Endodermal cell (in vitro differentiated cells): ENCODE results near the gene CNOT3. TPM values are rescaled to one million over a fixed set of nuclear protein-coding genes. Genes with fewer than 3 reads are reported as not detected.
A peak's percentile ranks its signal among the peaks of the same experiment; 100 is the strongest.

ENCODE experiments used
- DNase-seq: peaks from one replicate; pipeline ENCODE4 v3.0.0-alpha.2; 2017
- H3K27ac ChIP-seq: 2 replicates; pipeline ENCODE4 v1.5.1; 2013; ENCODE audit warnings: mild to moderate bottlenecking, low read depth, low read length, moderate library complexity
- H3K27me3 ChIP-seq: 2 replicates; pipeline ENCODE4 v1.6.1; 2013; ENCODE audit warnings: mild to moderate bottlenecking, low read length, moderate library complexity; ENCODE audit not compliant: insufficient read depth, control insufficient read depth, poor library complexity, severe bottlenecking
- H3K36me3 ChIP-seq: 2 replicates; pipeline ENCODE4 v1.7.0; 2013; ENCODE audit warnings: mild to moderate bottlenecking, low read length, moderate library complexity; ENCODE audit not compliant: control insufficient read depth, insufficient read depth
- H3K4me1 ChIP-seq: one replicate; pipeline ENCODE4 v1.7.0; 2013; ENCODE audit warnings: low read length; ENCODE audit not compliant: control insufficient read depth, insufficient read depth
- H3K4me3 ChIP-seq: 2 replicates; pipeline ENCODE4 v1.5.1; 2013; ENCODE audit warnings: mild to moderate bottlenecking, low read length, moderate library complexity
- H3K9ac ChIP-seq: 2 replicates; pipeline ENCODE4 v1.6.1; 2013; ENCODE audit warnings: mild to moderate bottlenecking, low read length, moderate library complexity; ENCODE audit not compliant: poor library complexity, severe bottlenecking; ENCODE audit errors: extremely low read depth
- H3K9me3 ChIP-seq: 2 replicates; pipeline ENCODE4 v1.6.1; 2013; ENCODE audit warnings: mild to moderate bottlenecking, low read length, moderate library complexity; ENCODE audit not compliant: control insufficient read depth
- H3K27ac Mint-ChIP-seq: 2 replicates; pipeline ENCODE4 v1.8.0; 2020; ENCODE audit warnings: mixed read lengths
- H3K27me3 Mint-ChIP-seq: 2 replicates; pipeline ENCODE4 v1.8.0; 2021; ENCODE audit warnings: mild to moderate bottlenecking, mixed read lengths; ENCODE audit not compliant: insufficient read depth
- H3K36me3 Mint-ChIP-seq: 2 replicates; pipeline ENCODE4 v1.8.0; 2020; ENCODE audit warnings: low read depth, mixed read lengths
- H3K4me1 Mint-ChIP-seq: 2 replicates; pipeline ENCODE4 v1.8.0; 2020; ENCODE audit warnings: mixed read lengths
- H3K4me3 Mint-ChIP-seq: 2 replicates; pipeline ENCODE4 v1.8.0; 2020; ENCODE audit warnings: mild to moderate bottlenecking, moderate library complexity, mixed read lengths
- H3K9me3 Mint-ChIP-seq: 2 replicates; pipeline ENCODE4 v1.8.0; 2020; ENCODE audit warnings: mild to moderate bottlenecking, mixed read lengths
- WGBS, 2 experiments: methylation state at CpG; one replicate each; pipeline versions ENCODE4 v1.1.5 to v1.1.7; 2013; ENCODE audit warnings: missing lambda C conversion rate in 2 of 2, mixed read lengths in 1 of 2; ENCODE audit not compliant: insufficient coverage in 1 of 2, insufficient read length in 1 of 2; 5-methylcytosine and 5-hydroxymethylcytosine counted together
- long read RNA-seq, 4 experiments: library from polyadenylated mRNA in 2 of 4; library from RNA in 1 of 4; library from capped mRNA in 1 of 4; stranded (forward) in 3 of 4; unstranded in 1 of 4; transcript quantifications; one replicate each; pipeline ENCODE4 v2.0.0, GENCODE V29; 2020 to 2021; ENCODE audit warnings: inconsistent platforms in 1 of 4
- polyA plus RNA-seq, 2 experiments: library from polyadenylated mRNA; stranded (reverse); fragments of 50-300 nt; gene quantifications; one replicate each; pipeline ENCODE4 v1.2.3, GENCODE V29; 2013
- total RNA-seq, 2 donors: library from RNA; stranded (reverse); fragmentation: NEBNext Ultra II Directional in 1 of 2; extraction: Animal tissue kit (Norgen Biotek cat#: 25700) in 1 of 2; gene quantifications; 2 replicates in 1 of 2; 3 replicates in 1 of 2; pipeline ENCODE4 v1.2.1, GENCODE V29; 2021
- TF ChIP-seq, protein P1 (sequence below): fragments of 200-600 bp; sonication (generic); conservative IDR thresholded peaks from 2 replicates; pipeline ENCODE4 v1.5.0; 2021; ENCODE audit warnings: antibody characterized with exemption, mild to moderate bottlenecking

CNOT3 gene
- total RNA-seq: 10 to 100 TPM; 78.9 to 82.7 TPM
- 67.1 TPM for polyA plus RNA-seq (2013, experiment 1 of 2)
- 58.6 TPM for polyA plus RNA-seq (2013, experiment 2 of 2)
- long read RNA-seq, experiment 1, full-length matches to known transcripts: 8 of 42 reads
- long read RNA-seq, experiment 1, partial matches to known transcripts: 20 of 42 reads
- long read RNA-seq, experiment 1, other reads (novel, unspliced or antisense): 14 of 42 reads
- long read RNA-seq, experiment 2, full-length matches to known transcripts: 82 of 154 reads
- long read RNA-seq, experiment 2, partial matches to known transcripts: 12 of 154 reads
- long read RNA-seq, experiment 2, other reads (novel, unspliced or antisense): 60 of 154 reads
- long read RNA-seq, experiment 3, partial matches to known transcripts: 7 of 13 reads
- long read RNA-seq, experiment 3, other reads (novel, unspliced or antisense): 4 of 13 reads
- long read RNA-seq, experiment 4, partial matches to known transcripts: 1 of 3 reads
- long read RNA-seq, experiment 4, other reads (novel, unspliced or antisense): 1 of 3 reads

- Histone ChIP-seq H3K9me3 (peaks cover 5% of the 10 kb centered on the region), H3K36me3 (peaks cover 35% of the 10 kb centered on the region), H3K4me1 (peaks cover 11% of the 10 kb centered on the region), H3K4me3 (peak within 1 kb of the TSS; percentile 89), H3K9ac (peak within 1 kb of the TSS; percentile 98), H3K27me3 (no peaks in the 10 kb centered on the region), H3K27ac (peak within 1 kb of the TSS; percentile 94)
- peaks cover 24% of the 10 kb centered on the region for H3K36me3 Mint-ChIP-seq
- TF ChIP-seq, protein P1, sequence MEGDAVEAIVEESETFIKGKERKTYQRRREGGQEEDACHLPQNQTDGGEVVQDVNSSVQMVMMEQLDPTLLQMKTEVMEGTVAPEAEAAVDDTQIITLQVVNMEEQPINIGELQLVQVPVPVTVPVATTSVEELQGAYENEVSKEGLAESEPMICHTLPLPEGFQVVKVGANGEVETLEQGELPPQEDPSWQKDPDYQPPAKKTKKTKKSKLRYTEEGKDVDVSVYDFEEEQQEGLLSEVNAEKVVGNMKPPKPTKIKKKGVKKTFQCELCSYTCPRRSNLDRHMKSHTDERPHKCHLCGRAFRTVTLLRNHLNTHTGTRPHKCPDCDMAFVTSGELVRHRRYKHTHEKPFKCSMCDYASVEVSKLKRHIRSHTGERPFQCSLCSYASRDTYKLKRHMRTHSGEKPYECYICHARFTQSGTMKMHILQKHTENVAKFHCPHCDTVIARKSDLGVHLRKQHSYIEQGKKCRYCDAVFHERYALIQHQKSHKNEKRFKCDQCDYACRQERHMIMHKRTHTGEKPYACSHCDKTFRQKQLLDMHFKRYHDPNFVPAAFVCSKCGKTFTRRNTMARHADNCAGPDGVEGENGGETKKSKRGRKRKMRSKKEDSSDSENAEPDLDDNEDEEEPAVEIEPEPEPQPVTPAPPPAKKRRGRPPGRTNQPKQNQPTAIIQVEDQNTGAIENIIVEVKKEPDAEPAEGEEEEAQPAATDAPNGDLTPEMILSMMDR: peak; percentile 68
- no peak for DNase-seq
- 0% methylated on average over 18 to 98 of the region's 103 CpGs for WGBS, 2 experiments
- peaks cover 31% of the 10 kb centered on the region for H3K4me1 Mint-ChIP-seq
- H3K27me3 Mint-ChIP-seq: no peaks in the 10 kb centered on the region
- peaks cover 8% of the 10 kb centered on the region for H3K9me3 Mint-ChIP-seq
- peak within 1 kb of the TSS; percentile 86 for H3K4me3 Mint-ChIP-seq
- peak within 1 kb of the TSS; percentile 94 for H3K27ac Mint-ChIP-seq
These were observed at the start of gene CNOT3 for GRCh38 chr19:54137699-54138488. TSS of gene CNOT3 (plus strand) at chr19:54137762. CDS start at chr19:54142979, 5,217 bp downstream.

- Histone ChIP-seq H3K4me1 (no peaks in the 10 kb centered on the region), H3K9me3 (no peaks in the 10 kb centered on the region), H3K36me3 (no peaks in the 10 kb centered on the region), H3K9ac (no peak overlapping the region), H3K27ac (no peak overlapping the region), H3K27me3 (peaks cover 31% of the 10 kb centered on the region), H3K4me3 (no peak overlapping the region)
- no peaks in the 10 kb centered on the region for H3K4me1 Mint-ChIP-seq
- TF ChIP-seq, protein P1: no peak
- H3K27me3 Mint-ChIP-seq: peaks cover 47% of the 10 kb centered on the region
- H3K4me3 Mint-ChIP-seq: no peak overlapping the region
- no peak for DNase-seq
- H3K36me3 Mint-ChIP-seq: no peaks in the 10 kb centered on the region
- no peak overlapping the region for H3K27ac Mint-ChIP-seq
- 90 to 93% methylated on average over 16 to 17 of the region's 17 CpGs for WGBS, 2 experiments
- H3K9me3 Mint-ChIP-seq: peaks cover 17% of the 10 kb centered on the region
These were observed 43.0 kb upstream of the CNOT3 start for GRCh38 chr19:54094426-54095000.

- Histone ChIP-seq H3K9ac (no peak overlapping the region), H3K36me3 (no peaks in the 10 kb centered on the region)
- peak overlapping the region; percentile 45 for H3K4me3 Mint-ChIP-seq
These were observed 42.3 kb upstream of the CNOT3 start for GRCh38 chr19:54095136-54095858.

More at GRCh38 chr19:54095136-54095858, 42.3 kb upstream of the CNOT3 start:
- Histone ChIP-seq H3K9me3 (no peaks in the 10 kb centered on the region), H3K27me3 (peaks cover 31% of the 10 kb centered on the region), H3K4me3 (peak overlapping the region; percentile 62), H3K4me1 (no peaks in the 10 kb centered on the region), H3K27ac (no peak overlapping the region)
- Mint-ChIP-seq H3K9me3 (peaks cover 17% of the 10 kb centered on the region), H3K4me1 (no peaks in the 10 kb centered on the region), H3K27ac (no peak overlapping the region), H3K27me3 (peaks cover 46% of the 10 kb centered on the region), H3K36me3 (no peaks in the 10 kb centered on the region)
- DNase-seq: no peak
- 81 to 84% methylated on average over 16 to 22 of the region's 22 CpGs for WGBS, 2 experiments
- TF ChIP-seq, protein P1: no peak
